ENCODE data around the gene CACNG5. TPM values are rescaled to one million over a fixed set of nuclear protein-coding genes. Genes with fewer than 3 reads are reported as not detected.

CACNG5 gene, protein sequence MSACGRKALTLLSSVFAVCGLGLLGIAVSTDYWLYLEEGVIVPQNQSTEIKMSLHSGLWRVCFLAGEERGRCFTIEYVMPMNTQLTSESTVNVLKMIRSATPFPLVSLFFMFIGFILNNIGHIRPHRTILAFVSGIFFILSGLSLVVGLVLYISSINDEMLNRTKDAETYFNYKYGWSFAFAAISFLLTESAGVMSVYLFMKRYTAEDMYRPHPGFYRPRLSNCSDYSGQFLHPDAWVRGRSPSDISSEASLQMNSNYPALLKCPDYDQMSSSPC
- under 1 TPM in 1 of 3 donors, not detected in 2; 0.12 TPM for polyA plus RNA-seq

DNA sequence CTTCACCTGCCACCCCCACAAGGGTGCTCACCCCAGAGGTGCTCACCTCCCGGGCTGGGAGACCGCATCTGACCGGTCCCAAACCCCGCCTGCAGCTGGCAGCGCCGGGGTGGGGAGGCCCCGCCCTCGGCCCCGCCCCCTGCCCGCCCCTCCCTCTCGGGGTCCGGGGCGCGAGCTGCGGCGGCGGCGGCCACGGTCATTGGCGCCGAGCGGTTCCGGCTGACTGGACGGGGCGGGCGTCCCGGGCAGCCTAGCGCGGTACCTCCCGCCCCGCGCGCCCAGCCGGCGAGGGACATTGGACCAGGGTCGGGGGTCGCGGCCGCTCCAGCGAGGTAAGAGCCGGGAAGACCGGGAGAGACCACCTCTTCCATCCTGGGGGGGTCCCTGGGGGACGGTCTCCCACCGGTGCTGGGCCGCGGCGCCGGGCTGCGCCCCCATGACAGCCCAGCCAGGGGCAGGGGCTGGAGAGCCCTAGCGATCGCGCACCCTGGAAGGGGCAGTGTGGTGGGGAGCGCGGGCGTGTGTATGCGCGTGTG lies at the start of gene CACNG5:
CACNG5 (plus strand) TSS at position 199 of the 536 bp plus-strand sequence. CDS start 42,216 bp downstream, outside the sequence.
- WGBS, 3 donors = 4 to 6% (median 5%) methylated on average over 55 to 57 of the region's 57 CpGs
- no peak within 1 kb of the TSS for H3K27ac ChIP-seq (ENCODE audit: low read depth, low read length)

GRCh38 chr17:66786107-66786506 lies 48.8 kb upstream of the CACNG5 start:
- H3K27ac ChIP-seq (ENCODE audit: low read depth, low read length) = no peak overlapping the region
- 83 to 94% (median 90%) methylated on average over 10 of the region's 10 CpGs for WGBS, 3 donors

DNA sequence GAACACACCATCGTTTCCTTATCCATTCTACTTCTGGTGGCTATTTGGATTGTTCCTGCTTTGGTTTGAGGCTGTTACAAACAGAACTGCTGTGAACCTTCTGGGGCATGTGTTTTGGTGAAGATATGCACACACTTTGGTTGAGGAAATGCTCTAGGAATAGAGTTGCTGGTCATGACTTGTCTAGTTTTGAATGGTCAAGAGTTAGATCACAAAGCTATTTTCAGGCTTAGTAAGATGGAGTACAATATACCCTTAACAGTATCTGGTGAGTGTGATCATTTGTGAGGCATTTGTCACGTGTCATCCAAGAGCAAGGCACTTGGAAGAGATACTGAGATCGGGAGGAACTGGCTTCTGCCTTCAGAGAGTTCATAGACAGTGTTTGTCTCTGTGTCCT lies 47.0 kb upstream of the CACNG5 start:
- 85 to 86% (median 85%) methylated on average over 3 of the region's 3 CpGs for WGBS, 3 donors
- no peak overlapping the region for H3K27ac ChIP-seq (ENCODE audit: low read depth, low read length)

- 77 to 84% (median 83%) methylated on average over 12 of the region's 12 CpGs for WGBS, 3 donors
- H3K27ac ChIP-seq (ENCODE audit: low read depth, low read length) = no peak overlapping the region
Measured at GRCh38 chr17:66789093-66789492, 45.8 kb upstream of the CACNG5 start.

DNA sequence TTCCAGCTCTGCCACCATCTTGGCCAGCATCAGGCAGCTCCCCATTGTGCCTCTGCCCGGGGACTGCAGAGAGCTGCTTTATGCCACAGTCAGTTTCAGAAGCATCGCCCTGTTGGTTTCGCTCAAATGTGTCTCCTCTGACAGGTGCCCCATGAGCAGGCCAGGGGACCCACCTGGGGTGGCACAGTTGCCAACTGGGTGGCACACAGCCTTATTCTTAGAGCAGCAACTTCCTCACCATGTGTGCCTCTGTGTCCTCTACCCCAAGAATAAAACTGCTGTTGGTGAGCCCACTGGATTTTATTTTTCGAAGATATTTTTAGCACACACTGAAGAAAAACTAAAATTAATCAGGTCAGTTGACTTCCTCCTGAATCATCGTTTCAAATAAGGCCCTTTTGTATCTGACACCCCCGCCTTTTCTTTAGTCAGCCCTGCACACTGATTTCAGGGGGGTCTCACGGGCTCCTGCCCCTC lies 44.9 kb upstream of the CACNG5 start:
- 70 to 79% (median 76%) methylated on average over 7 of the region's 7 CpGs for WGBS, 3 donors

GRCh38 chr17:66790501-66791061 lies 44.3 kb upstream of the CACNG5 start:
- H3K27ac ChIP-seq (ENCODE audit: low read depth, low read length) = no peak overlapping the region
- WGBS, 3 donors = 79 to 91% (median 84%) methylated on average over 11 of the region's 11 CpGs

More for the DNA sequence above, 44.9 kb upstream of the CACNG5 start:
- no peak overlapping the region for H3K27ac ChIP-seq (ENCODE audit: low read depth, low read length)

DNA sequence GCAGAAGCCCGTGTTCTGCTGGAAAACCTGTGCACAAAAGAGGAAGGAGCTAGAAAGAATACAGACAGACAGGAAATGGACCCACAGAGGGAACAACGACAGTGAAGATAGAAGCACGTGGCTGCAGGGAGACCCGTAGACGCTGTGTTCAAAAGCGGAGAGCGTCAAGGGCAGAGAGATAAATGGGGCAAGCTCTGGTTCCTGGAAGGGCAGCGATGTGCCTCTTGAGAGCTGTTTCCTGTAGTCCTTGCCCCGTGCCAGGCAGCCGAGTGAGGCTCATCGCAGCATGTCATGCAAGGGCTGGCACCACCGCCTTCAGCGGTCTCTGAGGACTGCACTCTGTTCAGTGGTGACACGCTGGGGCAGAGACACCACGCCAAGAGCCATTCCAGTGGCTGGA lies 43.6 kb upstream of the CACNG5 start:
- H3K27ac ChIP-seq (ENCODE audit: low read depth, low read length) = no peak overlapping the region
- WGBS, 3 donors = 43 to 53% (median 44%) methylated on average over 15 of the region's 15 CpGs

- H3K27ac ChIP-seq (ENCODE audit: low read depth, low read length) = no peak overlapping the region
- 39 to 93% (median 91%) methylated on average over 3 of the region's 3 CpGs for WGBS, 3 donors
Measured at GRCh38 chr17:66793814-66794213, 41.1 kb upstream of the CACNG5 start.

GRCh38 chr17:66795486-66795885 lies 39.4 kb upstream of the CACNG5 start:
- WGBS, 3 donors = 82 to 98% (median 92%) methylated on average over 3 of the region's 3 CpGs
- H3K27ac ChIP-seq (ENCODE audit: low read depth, low read length) = no peak overlapping the region

DNA sequence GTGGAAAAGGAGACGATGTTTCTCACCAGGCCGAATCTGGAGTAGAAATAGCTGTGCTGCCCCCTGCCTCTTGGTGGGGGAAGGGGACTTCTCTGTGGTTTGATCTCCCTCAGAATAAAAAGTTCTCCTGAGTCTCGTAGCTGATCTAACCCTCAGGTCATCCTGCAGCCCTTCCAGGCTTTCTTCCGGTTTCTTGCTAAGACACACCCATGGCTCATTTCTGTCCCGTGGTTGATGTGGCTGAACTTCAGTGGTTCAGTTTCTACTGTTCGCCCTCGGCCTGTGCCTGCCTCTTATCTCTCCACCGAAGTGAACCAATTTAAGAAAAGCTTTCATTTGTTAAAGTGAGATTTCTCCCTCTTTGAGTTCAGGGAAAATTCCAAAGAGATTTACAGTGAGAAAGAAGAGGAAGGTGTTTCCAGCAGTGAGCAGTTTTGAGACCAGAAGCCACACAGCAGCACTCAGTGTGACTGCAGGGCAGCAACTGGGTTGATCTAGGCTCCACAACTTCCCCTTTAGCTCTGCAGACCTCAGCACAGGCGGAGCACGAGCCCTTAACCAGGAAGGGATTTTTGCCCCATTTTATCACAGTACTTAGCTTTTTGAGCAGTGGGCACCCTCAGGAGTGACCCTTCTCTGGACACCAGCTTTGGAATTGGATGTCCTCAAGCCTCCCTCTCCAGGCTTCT lies 34.9 kb upstream of the CACNG5 start:
- 74 to 84% (median 79%) methylated on average over 10 of the region's 10 CpGs for WGBS, 3 donors

GRCh38 chr17:66803474-66803951 lies 31.4 kb upstream of the CACNG5 start:
- no peak overlapping the region for H3K27ac ChIP-seq (ENCODE audit: low read depth, low read length)
- 88 to 91% (median 88%) methylated on average over 19 of the region's 19 CpGs for WGBS, 3 donors

More for the DNA sequence above, 34.9 kb upstream of the CACNG5 start:
- no peak overlapping the region for H3K27ac ChIP-seq (ENCODE audit: low read depth, low read length)

DNA sequence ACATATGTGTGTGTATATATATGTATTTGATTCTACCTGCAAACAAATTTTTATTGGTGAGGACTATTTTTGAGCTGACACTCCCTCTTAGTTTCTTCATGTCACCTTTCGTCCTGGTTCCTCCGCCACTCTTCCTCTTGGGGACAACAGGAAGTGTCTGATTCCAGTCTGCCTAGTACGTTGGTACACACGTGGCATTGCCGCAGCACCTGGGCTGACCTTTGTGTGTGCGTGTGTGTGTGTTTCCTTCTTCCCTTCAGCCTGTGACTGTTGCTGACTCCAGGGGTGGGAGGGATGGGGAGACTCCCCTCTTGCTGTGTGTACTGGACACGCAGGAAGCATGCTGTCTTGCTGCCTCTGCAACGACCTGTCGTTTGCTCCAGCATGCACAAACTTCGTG lies 29.4 kb upstream of the CACNG5 start:
- WGBS, 3 donors = 41 to 50% (median 47%) methylated on average over 10 of the region's 10 CpGs
- H3K27ac ChIP-seq (ENCODE audit: low read depth, low read length) = no peak overlapping the region

- WGBS, 3 donors = 39 to 68% (median 59%) methylated on average over 10 of the region's 10 CpGs
- H3K27ac ChIP-seq (ENCODE audit: low read depth, low read length) = no peak overlapping the region
Measured at GRCh38 chr17:66807182-66807581, 27.7 kb upstream of the CACNG5 start.

GRCh38 chr17:66809408-66809807 lies 25.5 kb upstream of the CACNG5 start:
- no peak overlapping the region for H3K27ac ChIP-seq (ENCODE audit: low read depth, low read length)
- WGBS, 3 donors = 88 to 95% (median 92%) methylated on average over 5 of the region's 5 CpGs

DNA sequence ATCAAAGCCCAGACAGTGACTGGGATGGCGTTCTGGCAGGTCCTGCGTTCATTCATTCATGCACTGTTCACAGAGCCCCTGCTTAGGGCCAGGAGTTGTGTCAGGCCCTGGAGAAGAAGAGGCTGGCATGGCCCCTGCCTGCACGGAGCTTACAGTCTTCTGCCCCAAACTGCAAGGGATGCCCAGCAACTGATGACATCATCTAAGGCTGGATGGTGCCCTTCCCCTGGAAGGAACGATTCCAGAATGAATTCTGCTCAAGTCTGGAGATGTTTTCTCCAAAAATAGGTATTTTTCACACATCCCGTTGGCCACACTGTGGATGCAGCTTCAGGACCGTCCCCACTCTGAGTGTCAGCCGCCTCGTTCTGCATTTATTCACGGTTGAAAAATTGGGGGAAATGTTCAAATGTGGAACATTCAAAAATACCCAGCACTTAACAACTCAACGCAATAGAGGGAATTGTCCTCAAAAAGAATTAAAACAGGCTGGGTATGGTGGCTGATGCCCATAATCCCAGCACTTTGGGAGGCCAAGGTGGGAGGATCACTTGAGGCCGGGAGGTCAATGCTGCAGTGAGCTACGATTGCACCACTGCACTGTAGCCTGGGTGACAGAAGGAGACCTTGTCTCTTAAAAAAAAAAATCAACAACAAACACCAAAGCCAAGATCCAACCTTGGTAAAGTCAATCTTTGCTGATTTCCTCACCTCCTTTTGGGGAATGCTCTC lies 23.8 kb upstream of the CACNG5 start:
- no peak overlapping the region for H3K27ac ChIP-seq (ENCODE audit: low read depth, low read length)
- WGBS, 3 donors = 90 to 93% (median 92%) methylated on average over 12 of the region's 12 CpGs

GRCh38 chr17:66811683-66812054 lies 23.2 kb upstream of the CACNG5 start:
- H3K27ac ChIP-seq (ENCODE audit: low read depth, low read length) = no peak overlapping the region
- WGBS, 3 donors = 82% methylated on average over 9 of the region's 9 CpGs

DNA sequence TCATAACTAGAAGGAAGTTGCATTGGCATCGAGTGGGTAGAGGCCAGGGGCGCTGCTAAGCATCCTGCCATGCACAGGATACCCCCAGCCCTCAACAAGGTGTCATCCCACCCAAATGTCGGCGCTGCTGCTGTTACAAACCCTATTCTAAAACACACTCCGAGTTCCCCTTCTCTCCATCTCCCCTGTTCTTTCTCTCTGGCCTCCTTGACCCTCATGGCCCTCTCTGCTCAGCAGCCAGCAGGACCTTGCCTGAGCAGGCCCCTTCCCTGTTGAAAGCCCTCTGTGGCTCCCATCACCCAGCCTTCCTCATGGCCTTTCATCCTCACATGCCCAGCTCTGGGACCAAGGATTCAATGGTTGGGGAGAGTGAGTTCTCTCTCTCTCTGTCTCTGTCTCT lies 22.3 kb upstream of the CACNG5 start:
- H3K27ac ChIP-seq (ENCODE audit: low read depth, low read length) = no peak overlapping the region
- WGBS, 3 donors = 88 to 95% (median 93%) methylated on average over 5 of the region's 5 CpGs

GRCh38 chr17:66813296-66813695 lies 21.6 kb upstream of the CACNG5 start:
- 47 to 74% (median 47%) methylated on average over 2 of the region's 2 CpGs for WGBS, 3 donors
- no peak overlapping the region for H3K27ac ChIP-seq (ENCODE audit: low read depth, low read length)
